Tibial nerve (tissue), 4 donors: ENCODE measurements around the gene CNR2.

ENCODE experiments used
- EP300 ChIP-seq, 2 donors: sonication (generic); formaldehyde crosslinking; IDR thresholded peaks; one replicate each; pipeline ENCODE4 v1.6.1; 2017; ENCODE audit warnings: antibody characterized with exemption in 2 of 2, mild to moderate bottlenecking in 1 of 2
- POLR2A ChIP-seq, 2 donors: fragments of 450-650 bp; IDR thresholded peaks; one replicate each; pipeline ENCODE4 v1.6.1; 2017; ENCODE audit warnings: antibody characterized with exemption in 2 of 2, mild to moderate bottlenecking in 2 of 2, moderate library complexity in 2 of 2
- TF ChIP-seq, protein P1 (sequence below), 5 experiments: fragments of 200-600 bp in 3 of 5; fragments of 450-650 bp in 2 of 5; sonication (generic) in 3 of 5; IDR thresholded peaks; one replicate each; pipeline ENCODE4 v1.5.1; 2016 to 2019; ENCODE audit warnings: antibody characterized with exemption in 5 of 5, mild to moderate bottlenecking in 3 of 5, moderate library complexity in 2 of 5

DNA sequence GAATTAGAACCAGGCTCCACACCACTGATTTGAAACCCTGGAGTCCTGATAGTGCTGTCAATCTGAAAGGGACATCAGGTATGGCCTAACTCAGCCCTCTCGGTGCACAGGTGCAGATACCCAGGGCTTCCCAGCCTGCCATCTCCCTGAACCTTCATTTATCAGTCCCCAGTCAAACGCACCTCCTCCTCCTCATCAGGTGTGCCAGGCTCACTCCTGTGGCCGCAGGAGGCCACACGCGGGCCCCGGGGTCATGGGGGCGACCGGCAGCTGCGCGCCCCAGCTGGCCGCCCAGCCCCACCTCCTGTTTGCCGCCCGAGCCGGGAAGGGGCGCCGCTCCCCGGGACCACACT is 45.6 kb downstream of the CNR2 start:
- TF ChIP-seq, protein P1, sequence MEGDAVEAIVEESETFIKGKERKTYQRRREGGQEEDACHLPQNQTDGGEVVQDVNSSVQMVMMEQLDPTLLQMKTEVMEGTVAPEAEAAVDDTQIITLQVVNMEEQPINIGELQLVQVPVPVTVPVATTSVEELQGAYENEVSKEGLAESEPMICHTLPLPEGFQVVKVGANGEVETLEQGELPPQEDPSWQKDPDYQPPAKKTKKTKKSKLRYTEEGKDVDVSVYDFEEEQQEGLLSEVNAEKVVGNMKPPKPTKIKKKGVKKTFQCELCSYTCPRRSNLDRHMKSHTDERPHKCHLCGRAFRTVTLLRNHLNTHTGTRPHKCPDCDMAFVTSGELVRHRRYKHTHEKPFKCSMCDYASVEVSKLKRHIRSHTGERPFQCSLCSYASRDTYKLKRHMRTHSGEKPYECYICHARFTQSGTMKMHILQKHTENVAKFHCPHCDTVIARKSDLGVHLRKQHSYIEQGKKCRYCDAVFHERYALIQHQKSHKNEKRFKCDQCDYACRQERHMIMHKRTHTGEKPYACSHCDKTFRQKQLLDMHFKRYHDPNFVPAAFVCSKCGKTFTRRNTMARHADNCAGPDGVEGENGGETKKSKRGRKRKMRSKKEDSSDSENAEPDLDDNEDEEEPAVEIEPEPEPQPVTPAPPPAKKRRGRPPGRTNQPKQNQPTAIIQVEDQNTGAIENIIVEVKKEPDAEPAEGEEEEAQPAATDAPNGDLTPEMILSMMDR (IDR thresholded peaks at IDR 0.05), result no peak
- TF ChIP-seq POLR2A (IDR thresholded peaks at IDR 0.05), result no peak
- no peak for TF ChIP-seq EP300 (IDR thresholded peaks at IDR 0.05)
